IPS DF 6.9 (cell line): ENCODE data around the gene UBE2Z.

Experiments used
- DNase-seq: peaks from one replicate; pipeline ENCODE4 v3.0.0-alpha.2; 2013; ENCODE audit warnings: low read depth, low spot score
- H3K27ac ChIP-seq: one replicate; pipeline ENCODE4 v1.5.1; 2013; ENCODE audit warnings: low read length, control low read depth
- H3K27me3 ChIP-seq: 2 replicates; pipeline ENCODE4 v1.6.1; 2013; ENCODE audit warnings: mild to moderate bottlenecking, low read length; ENCODE audit not compliant: control insufficient read depth, insufficient read depth
- H3K36me3 ChIP-seq: 2 replicates; pipeline ENCODE4 v1.6.1; 2013; ENCODE audit warnings: low read length; ENCODE audit not compliant: control insufficient read depth, insufficient read depth
- H3K4me1 ChIP-seq: 2 replicates; pipeline ENCODE4 v1.6.1; 2013; ENCODE audit warnings: low read length; ENCODE audit not compliant: control insufficient read depth, insufficient read depth
- H3K4me3 ChIP-seq: 2 replicates; pipeline ENCODE4 v1.5.1; 2013; ENCODE audit warnings: mild to moderate bottlenecking, low read length
- H3K9me3 ChIP-seq: 2 replicates; pipeline ENCODE4 v1.6.1; 2013; ENCODE audit warnings: low read length, inconsistent platforms; ENCODE audit not compliant: control insufficient read depth, insufficient read depth
- WGBS: extraction: QIAGEN DNeasy Blood & Tissue Kit; methylation state at CpG from one replicate; pipeline ENCODE4 v1.1.7; 2013; ENCODE audit warnings: mixed read lengths, missing lambda C conversion rate; ENCODE audit not compliant: insufficient read length, insufficient coverage; 5-methylcytosine and 5-hydroxymethylcytosine counted together

UBE2Z gene

GRCh38 chr17:48873696-48874443 lies 34.3 kb upstream of the UBE2Z start:
- Histone ChIP-seq H3K4me3 (no peak overlapping the region), H3K27ac (no peak overlapping the region), H3K36me3 (no peaks in the 10 kb centered on the region), H3K27me3 (no peaks in the 10 kb centered on the region), H3K9me3 (no peaks in the 10 kb centered on the region), H3K4me1 (no peaks in the 10 kb centered on the region)
- no peak for DNase-seq
- no CpG with 5 or more reads among the region's 5 CpGs for WGBS

GRCh38 chr17:48878920-48879898 lies 29.0 kb upstream of the UBE2Z start:
- DNase-seq, result peak; percentile 79
- Histone ChIP-seq H3K36me3 (no peaks in the 10 kb centered on the region), H3K27me3 (no peaks in the 10 kb centered on the region), H3K4me3 (no peak overlapping the region), H3K9me3 (no peaks in the 10 kb centered on the region), H3K4me1 (no peaks in the 10 kb centered on the region), H3K27ac (no peak overlapping the region)
- no CpG with 5 or more reads among the region's 12 CpGs for WGBS

GRCh38 chr17:48882272-48882671 lies 25.9 kb upstream of the UBE2Z start:
- WGBS, result no CpG with 5 or more reads among the region's 2 CpGs
- Histone ChIP-seq H3K9me3 (no peaks in the 10 kb centered on the region), H3K27me3 (no peaks in the 10 kb centered on the region), H3K27ac (no peak overlapping the region), H3K36me3 (no peaks in the 10 kb centered on the region), H3K4me1 (no peaks in the 10 kb centered on the region), H3K4me3 (no peak overlapping the region)
- no peak for DNase-seq

GRCh38 chr17:48883171-48883570 lies 25.0 kb upstream of the UBE2Z start:
- no peaks in the 10 kb centered on the region for H3K9me3 ChIP-seq
- H3K36me3 ChIP-seq, result no peaks in the 10 kb centered on the region
- no peak for DNase-seq
- H3K27ac ChIP-seq, result no peak overlapping the region
- no peak overlapping the region for H3K4me3 ChIP-seq
- no peaks in the 10 kb centered on the region for H3K27me3 ChIP-seq
- no peaks in the 10 kb centered on the region for H3K4me1 ChIP-seq
- WGBS, result no CpG with 5 or more reads among the region's 10 CpGs

- H3K27ac ChIP-seq, result no peak overlapping the region
- no peaks in the 10 kb centered on the region for H3K27me3 ChIP-seq
- no peak overlapping the region for H3K4me3 ChIP-seq
- no peak for DNase-seq
- peaks cover 2% of the 10 kb centered on the region; the same call in 1 of the 2 replicates for H3K36me3 ChIP-seq
- WGBS, result no CpG with 5 or more reads among the region's 2 CpGs
- no peaks in the 10 kb centered on the region for H3K4me1 ChIP-seq
- no peaks in the 10 kb centered on the region for H3K9me3 ChIP-seq
Measured at GRCh38 chr17:48890086-48890485, 18.1 kb upstream of the UBE2Z start.

- Histone ChIP-seq H3K9me3 (no peaks in the 10 kb centered on the region), H3K4me3 (peak overlapping the region; percentile 84), H3K27me3 (no peaks in the 10 kb centered on the region), H3K36me3 (peaks cover 10% of the 10 kb centered on the region; the same call in 1 of the 2 replicates), H3K4me1 (no peaks in the 10 kb centered on the region), H3K27ac (no peak overlapping the region)
- no CpG with 5 or more reads among the region's 24 CpGs for WGBS
- no peak for DNase-seq
Measured at GRCh38 chr17:48892940-48893645, 15.1 kb upstream of the UBE2Z start.

- H3K4me1 ChIP-seq, result no peaks in the 10 kb centered on the region
- no peaks in the 10 kb centered on the region for H3K9me3 ChIP-seq
- H3K4me3 ChIP-seq, result peak overlapping the region; percentile 84; the same call in 1 of the 2 replicates
- H3K27me3 ChIP-seq, result no peaks in the 10 kb centered on the region
- no peak overlapping the region for H3K27ac ChIP-seq
- no peak for DNase-seq
- WGBS, result no CpG with 5 or more reads among the region's 5 CpGs
- peaks cover 10% of the 10 kb centered on the region; the same call in 1 of the 2 replicates for H3K36me3 ChIP-seq
Measured at GRCh38 chr17:48893646-48894508, 14.3 kb upstream of the UBE2Z start.

- H3K27me3 ChIP-seq, result no peaks in the 10 kb centered on the region
- no peak overlapping the region for H3K27ac ChIP-seq
- H3K9me3 ChIP-seq, result no peaks in the 10 kb centered on the region
- no peak overlapping the region for H3K4me3 ChIP-seq
- H3K36me3 ChIP-seq, result peaks cover 10% of the 10 kb centered on the region; the same call in 1 of the 2 replicates
- WGBS, result no CpG with 5 or more reads among the region's 3 CpGs
- DNase-seq, result no peak
- no peaks in the 10 kb centered on the region for H3K4me1 ChIP-seq
Measured at GRCh38 chr17:48894886-48895285, 13.3 kb upstream of the UBE2Z start.

- H3K36me3 ChIP-seq, result no peaks in the 10 kb centered on the region
- no peak overlapping the region for H3K27ac ChIP-seq
- DNase-seq, result no peak
- no peaks in the 10 kb centered on the region for H3K4me1 ChIP-seq
- WGBS, result no CpG with 5 or more reads among the region's 1 CpG
- H3K27me3 ChIP-seq, result no peaks in the 10 kb centered on the region
- no peak overlapping the region for H3K4me3 ChIP-seq
- H3K9me3 ChIP-seq, result no peaks in the 10 kb centered on the region
Measured at GRCh38 chr17:48901241-48901640, 7.0 kb upstream of the UBE2Z start.
